A549 (cell line): Measurements from ENCODE around the gene RASA3.

Experiments used
- CHD4 ChIP-seq: fragments of 200-600 bp; sonication (generic); IDR thresholded peaks from 2 replicates; pipeline ENCODE4 v1.6.1; 2016; ENCODE audit warnings: antibody characterized with exemption, mild to moderate bottlenecking, borderline replicate concordance
- CTCF ChIP-seq: fragments of >200 bp; sonication (Bioruptor Twin); formaldehyde crosslinking; IDR thresholded peaks from 3 replicates; pipeline ENCODE4 v1.5.1; 2016
- FOSL2 ChIP-seq, 2 experiments: fragments of 450-650 bp in 1 of 2; fragments of >200 bp in 1 of 2; sonication (Bioruptor Twin) in 1 of 2; formaldehyde crosslinking; IDR thresholded peaks; 2 replicates each; pipeline versions ENCODE4 v1.5.0 to v1.6.1; 2016 to 2020; ENCODE audit warnings: mild to moderate bottlenecking in 1 of 2, moderate library complexity in 1 of 2
- KDM5A ChIP-seq: fragments of 200-600 bp; sonication (generic); IDR thresholded peaks from 2 replicates; pipeline ENCODE4 v1.6.1; 2016; ENCODE audit warnings: antibody characterized with exemption, mild to moderate bottlenecking
- RAD21 ChIP-seq, 2 experiments: fragments of >200 bp in 1 of 2; sonication (Bioruptor Twin) in 1 of 2; formaldehyde crosslinking in 1 of 2; IDR thresholded peaks in 1 of 2; conservative IDR thresholded peaks in 1 of 2; 2 replicates in 1 of 2; 3 replicates in 1 of 2; pipeline ENCODE4 v1.6.1; 2012 to 2018; ENCODE audit warnings: inconsistent platforms in 1 of 2
- ZFP36 ChIP-seq: fragments of 450-650 bp; IDR thresholded peaks from 2 replicates; pipeline ENCODE4 v1.6.1; 2014; ENCODE audit warnings: borderline replicate concordance; ENCODE audit not compliant: partially characterized antibody

- TF ChIP-seq FOSL2 (IDR thresholded peaks at IDR 0.05) (no peak), FOSL2 (CRISPR knock-in tag; IDR thresholded peaks at IDR 0.05) (no peak), CTCF (no peak), RAD21 (conservative IDR thresholded peaks at IDR 0.05 in 1 of 2, IDR thresholded peaks at IDR 0.05 in 1 of 2) (no peak), KDM5A (no peak), CHD4 (no peak), ZFP36 (no peak)
Observed at GRCh38 chr13:113949546-113949945, 182.9 kb downstream of the RASA3 start.
